Motor neuron (in vitro differentiated cells): Measurements from ENCODE around the gene ASNS. TPM values are rescaled to one million over a fixed set of nuclear protein-coding genes. Genes with fewer than 3 reads are reported as not detected.
A peak's percentile ranks its signal among the peaks of the same experiment; 100 is the strongest.
"Not testable (repeated sequence)": the region's sequence is repeated elsewhere in the genome, so short reads cannot be mapped to it uniquely, and the experiment has no call there.

Source experiments
- ATAC-seq, 8 experiments: fragments of 200-7000 bp; cut with Tn5 transposase; replicated peaks in 6 of 8; 2 replicates each; pipeline ENCODE4 v1.8.0; 2021; ENCODE audit warnings: mild to moderate bottlenecking in 8 of 8, moderate library complexity in 8 of 8
- H3K27ac ChIP-seq, 2 donors: fragments of 250-450 bp; sonication (Bioruptor Pico); 2 replicates each; pipeline ENCODE4 v1.9.0; 2021; ENCODE audit warnings: antibody characterized with exemption in 2 of 2, mild to moderate bottlenecking in 2 of 2, moderate library complexity in 1 of 2
- H3K4me1 ChIP-seq, 2 donors: fragments of 250-450 bp; sonication (Bioruptor Pico); replicated peaks in 1 of 2; 2 replicates each; pipeline ENCODE4 v1.6.1; 2021; ENCODE audit warnings: antibody characterized with exemption in 2 of 2, mild to moderate bottlenecking in 2 of 2, moderate library complexity in 1 of 2
- H3K4me3 ChIP-seq, 5 donors: fragments of 250-450 bp; sonication (Bioruptor Pico); 2 replicates each; pipeline ENCODE4 v1.9.0; 2021; ENCODE audit warnings: antibody characterized with exemption in 5 of 5, mild to moderate bottlenecking in 5 of 5, moderate library complexity in 4 of 5
- WGBS, 10 experiments: fragments of 450-650 bp; shearing (Covaris generic); methylation state at CpG; one replicate each; pipeline ENCODE4 v1.0.0; 2022; 5-methylcytosine and 5-hydroxymethylcytosine counted together
- in situ Hi-C, 9 experiments: fragments of 400-800 bp; cut with MboI; loops; one replicate each; pipeline ENCODE4 v1.15.0; 2021; ENCODE audit warnings: low sequenced_read_pairs in 9 of 9, low pct_unique_long_range_greater_than_20kb in 2 of 9; ENCODE audit not compliant: unreplicated experiment in 9 of 9
- total RNA-seq, 8 experiments: library from RNA; unstranded; fragments of 300-600 nt; gene quantifications; 2 replicates each; pipeline versions ENCODE4 v1.2.3 to v1.2.4, GENCODE V29; 2022

ASNS gene
- total RNA-seq, 8 experiments from 2014 or later, result 13.2 to 329 (median 159) TPM

DNA sequence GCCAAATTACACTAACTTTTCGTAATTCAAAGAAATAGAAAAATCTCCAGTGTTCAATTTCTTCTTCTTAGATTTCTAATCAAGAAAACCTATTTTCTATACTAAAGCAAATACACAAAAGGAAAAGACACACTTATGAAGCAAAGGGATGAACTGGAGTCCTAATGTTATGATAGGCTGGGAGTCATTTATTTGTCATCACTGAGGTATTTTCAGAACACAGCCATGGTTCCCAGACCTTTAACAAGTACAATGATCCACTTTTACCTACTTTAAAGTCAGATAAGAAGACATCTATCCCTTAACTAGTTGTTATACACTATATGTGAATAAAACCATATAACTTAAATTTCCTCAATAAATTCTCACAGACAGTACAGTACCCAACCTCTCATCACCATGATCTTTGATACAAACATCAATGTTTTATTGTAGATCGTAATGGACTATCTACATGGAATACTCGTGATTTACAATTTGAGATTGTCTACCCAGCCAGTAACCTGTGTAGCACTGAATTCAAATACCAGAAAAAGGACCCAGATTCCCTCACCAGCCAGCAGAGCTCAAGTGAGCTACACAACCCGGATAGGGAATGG lies 12.5 kb downstream of the ASNS start:
- Histone ChIP-seq H3K4me3 (no peak overlapping the region), H3K27ac (no peak overlapping the region), H3K4me1 (peaks cover 6 to 8% of the 10 kb centered on the region in 2 donors)
- 33 to 100% (median 94%) methylated on average over 1 to 4 of the region's 4 CpGs for WGBS, 10 experiments
- in situ Hi-C loops, result no loop called here
- no peak for ATAC-seq

DNA sequence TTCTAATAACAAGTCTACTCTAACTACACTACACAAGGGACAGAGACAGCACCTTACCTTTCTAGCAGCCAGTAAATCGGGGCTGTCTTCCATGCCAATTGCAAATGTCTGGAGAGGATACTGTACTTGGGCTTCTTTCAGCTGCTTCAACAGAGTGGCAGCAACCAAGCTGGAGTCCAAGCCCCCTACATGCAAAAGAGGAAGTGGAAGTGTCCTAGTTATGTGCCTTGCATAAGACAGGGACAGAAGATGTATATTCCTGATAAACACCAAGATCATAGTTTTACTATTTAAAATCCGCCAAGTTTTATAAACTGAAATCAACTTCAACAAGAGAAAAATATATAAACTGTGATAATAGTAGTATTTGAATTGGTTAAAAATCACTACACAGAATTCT lies 14.0 kb downstream of the ASNS start:
- Histone ChIP-seq H3K27ac (no peak overlapping the region), H3K4me1 (peaks cover 6 to 8% of the 10 kb centered on the region in 2 donors), H3K4me3 (no peak overlapping the region)
- in situ Hi-C loops, result no loop called here
- 88 to 100% (median 100%) methylated on average over 1 to 2 of the region's 2 CpGs; no CpG with 5 or more reads in 4 of the 10 experiments for WGBS, 10 experiments
- ATAC-seq, result no peak

DNA sequence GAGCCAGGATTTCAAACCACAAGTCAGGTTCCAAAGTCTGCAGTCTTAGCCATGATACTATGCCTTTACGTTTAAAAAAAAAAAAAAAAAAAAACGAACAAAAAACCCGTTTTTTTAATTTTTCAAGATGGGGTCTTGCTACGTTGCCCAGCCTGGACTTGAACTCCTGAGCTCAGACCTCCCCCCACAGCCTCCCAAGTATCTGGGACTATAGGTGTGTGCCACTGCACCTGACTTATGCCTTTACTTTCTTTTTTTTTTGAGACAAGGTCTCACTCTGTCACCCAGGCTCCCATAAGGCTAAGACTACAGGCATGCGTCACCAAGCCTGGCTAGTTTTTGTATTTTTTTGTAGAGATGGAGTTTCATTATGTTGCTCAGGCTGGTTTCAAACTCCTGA lies 14.7 kb downstream of the ASNS start:
- 75 to 100% (median 84%) methylated on average over 1 to 5 of the region's 5 CpGs; no CpG with 5 or more reads in 3 of the 10 experiments for WGBS, 10 experiments
- Histone ChIP-seq H3K27ac (no peak overlapping the region), H3K4me1 (peaks cover 0 to 3% of the 10 kb centered on the region in 2 donors), H3K4me3 (no peak overlapping the region)
- in situ Hi-C loops, result no loop called here
- no peak for ATAC-seq

- in situ Hi-C loops, result no loop called here
- Histone ChIP-seq H3K27ac (no peak overlapping the region), H3K4me1 (no peaks in the 10 kb centered on the region), H3K4me3 (no peak overlapping the region)
- peak in 3 of 8 experiments; percentile 33 to 89 (median 37) for ATAC-seq
- 0 to 100% (median 71%) methylated on average over 1 to 2 of the region's 2 CpGs; no CpG with 5 or more reads in 5 of the 10 experiments for WGBS, 10 experiments
Measured at GRCh38 chr7:97851683-97852082, 20.5 kb downstream of the ASNS start.

DNA sequence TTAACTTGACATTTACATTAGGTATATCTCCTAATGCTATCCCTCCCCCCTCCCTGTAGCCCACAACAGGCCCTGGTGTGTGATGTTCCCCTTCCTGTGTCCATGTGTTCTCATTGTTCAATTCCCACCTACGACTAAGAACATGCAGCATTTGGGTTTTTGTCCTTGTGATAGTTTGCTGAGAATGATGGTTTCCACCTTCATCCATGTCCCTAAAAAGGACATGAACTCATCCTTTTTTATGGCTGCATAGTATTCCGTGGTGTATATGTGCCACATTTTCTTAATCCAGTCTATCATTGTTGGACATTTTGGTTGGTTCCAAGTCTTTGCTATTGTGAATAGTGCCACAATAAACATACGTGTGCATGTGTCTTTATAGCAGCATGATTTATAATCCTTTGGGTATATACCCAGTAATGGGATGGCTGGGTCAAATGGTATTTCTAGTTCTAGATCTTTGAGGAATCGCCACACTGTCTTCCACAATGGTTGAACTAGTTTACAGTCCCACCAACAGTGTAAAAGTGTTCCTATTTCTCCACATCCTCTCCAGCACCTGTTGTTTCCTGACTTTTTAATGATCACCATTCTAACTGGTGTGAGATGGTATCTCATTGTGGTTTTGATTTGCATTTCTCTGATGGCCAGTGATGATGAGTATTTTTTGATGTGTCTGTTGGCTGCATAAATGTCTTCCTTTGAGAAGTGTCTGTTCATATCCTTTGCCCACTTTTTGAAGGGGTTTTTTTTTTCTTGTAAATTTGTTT lies 21.8 kb downstream of the ASNS start:
- ATAC-seq, H3K4me3 ChIP-seq, in situ Hi-C loops, H3K4me1 ChIP-seq, H3K27ac ChIP-seq: not testable (repeated sequence)
- 100% methylated on average over 1 of the region's 4 CpGs; no CpG with 5 or more reads in 9 of the 10 experiments for WGBS, 10 experiments

DNA sequence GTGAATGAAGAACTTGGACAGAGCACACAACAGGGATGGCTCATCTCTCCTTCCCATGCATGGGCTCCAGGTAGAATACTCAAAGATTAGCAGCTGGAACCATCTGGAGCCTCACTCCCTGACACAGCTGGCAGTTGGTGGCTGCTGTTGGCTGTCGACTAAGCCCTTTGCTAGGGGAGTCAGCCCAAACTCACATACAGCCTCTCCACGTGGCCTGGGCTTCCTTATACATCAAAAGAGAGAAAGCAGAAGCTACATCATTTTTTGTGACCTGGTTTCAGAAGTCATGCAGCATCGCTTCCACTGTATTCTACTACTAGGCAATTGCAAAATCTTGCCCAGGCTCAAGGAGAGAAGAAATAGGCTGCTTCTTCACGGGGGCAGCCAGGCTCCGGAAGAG lies 24.4 kb downstream of the ASNS start:
- H3K27ac ChIP-seq, result no peak overlapping the region
- H3K4me1 ChIP-seq, result no peaks in the 10 kb centered on the region
- ATAC-seq, result no peak
- H3K4me3 ChIP-seq, result no peak overlapping the region
- in situ Hi-C loops, result loop anchor here in 7 of 9 experiments (10.0 to 25.0 kb wide), 4 partner anchors 335 to 743 kb away; partner anchors contain the start of gene SDHAF3 (in 5 of the 7)
- 0 to 100% (median 53%) methylated on average over 1 to 3 of the region's 5 CpGs; no CpG with 5 or more reads in 2 of the 10 experiments for WGBS, 10 experiments

DNA sequence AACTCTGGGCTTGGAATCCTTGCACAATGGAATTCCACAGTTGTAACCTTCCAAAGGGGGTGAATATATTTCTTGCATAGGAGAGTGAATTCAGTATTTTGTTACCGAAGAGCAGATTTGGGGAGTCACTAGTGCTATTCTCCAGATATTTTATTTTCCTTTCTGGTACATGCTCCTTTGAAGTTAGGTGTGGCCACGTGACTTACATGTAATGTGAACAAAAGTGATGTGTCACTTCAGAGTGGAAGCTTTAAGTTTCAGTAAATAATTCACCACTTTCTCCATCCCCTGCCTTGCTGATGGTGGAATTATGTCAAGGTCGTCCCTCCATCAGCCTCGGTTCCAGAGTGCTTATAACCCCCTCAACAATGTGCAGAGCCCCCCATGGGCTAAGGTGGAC lies 25.3 kb downstream of the ASNS start:
- in situ Hi-C loops, result loop anchor here in 7 of 9 experiments (10.0 to 25.0 kb wide), 4 partner anchors 335 to 742 kb away; partner anchors contain the start of gene SDHAF3 (in 5 of the 7)
- Histone ChIP-seq H3K27ac (no peak overlapping the region), H3K4me1 (no peaks in the 10 kb centered on the region), H3K4me3 (no peak overlapping the region)
- 7 to 100% (median 54%) methylated on average over 1 to 4 of the region's 4 CpGs; no CpG with 5 or more reads in 1 of the 10 experiments for WGBS, 10 experiments
- ATAC-seq, result no peak

GRCh38 chr7:97845622-97846203 lies 26.5 kb downstream of the ASNS start:
- Histone ChIP-seq H3K4me3 (no peak overlapping the region), H3K4me1 (no peaks in the 10 kb centered on the region), H3K27ac (no peak overlapping the region)
- WGBS, 10 experiments, result 0 to 70% (median 19%) methylated on average over 2 of the region's 2 CpGs; no CpG with 5 or more reads in 3 of the 10 experiments
- peak in 3 of 8 experiments; percentile 29 to 70 (median 30) for ATAC-seq
- in situ Hi-C loops, result loop anchor here in 7 of 9 experiments (10.0 to 25.0 kb wide), 4 partner anchors 333 to 741 kb away; partner anchors contain the start of gene SDHAF3 (in 5 of the 7)

DNA sequence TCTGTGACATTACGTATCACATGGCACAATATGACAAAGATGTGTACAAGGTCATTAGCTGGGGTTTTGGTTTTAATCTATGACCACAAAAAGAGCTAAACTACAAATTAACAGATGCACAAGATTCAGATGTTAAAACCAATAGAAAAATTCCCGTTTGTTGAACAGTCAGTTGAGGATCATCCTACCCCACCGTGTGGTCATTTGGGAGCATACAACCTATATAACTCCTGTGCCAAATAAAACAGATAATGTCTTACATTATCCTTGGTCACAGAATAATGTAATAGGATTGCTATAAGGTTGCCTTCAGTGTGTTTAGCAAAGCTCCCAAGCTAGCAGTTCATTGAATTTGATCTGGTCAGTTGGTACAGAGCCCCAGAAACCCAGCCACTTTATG lies 28.2 kb downstream of the ASNS start:
- 10 to 100% (median 94%) methylated on average over 1 to 3 of the region's 3 CpGs; no CpG with 5 or more reads in 4 of the 10 experiments for WGBS, 10 experiments
- no peak for ATAC-seq
- Histone ChIP-seq H3K27ac (no peak overlapping the region), H3K4me1 (no peaks in the 10 kb centered on the region), H3K4me3 (no peak overlapping the region)
- in situ Hi-C loops, result loop anchor here in 7 of 9 experiments (10.0 to 25.0 kb wide), 4 partner anchors 332 to 739 kb away; partner anchors contain the start of gene SDHAF3 (in 5 of the 7)

DNA sequence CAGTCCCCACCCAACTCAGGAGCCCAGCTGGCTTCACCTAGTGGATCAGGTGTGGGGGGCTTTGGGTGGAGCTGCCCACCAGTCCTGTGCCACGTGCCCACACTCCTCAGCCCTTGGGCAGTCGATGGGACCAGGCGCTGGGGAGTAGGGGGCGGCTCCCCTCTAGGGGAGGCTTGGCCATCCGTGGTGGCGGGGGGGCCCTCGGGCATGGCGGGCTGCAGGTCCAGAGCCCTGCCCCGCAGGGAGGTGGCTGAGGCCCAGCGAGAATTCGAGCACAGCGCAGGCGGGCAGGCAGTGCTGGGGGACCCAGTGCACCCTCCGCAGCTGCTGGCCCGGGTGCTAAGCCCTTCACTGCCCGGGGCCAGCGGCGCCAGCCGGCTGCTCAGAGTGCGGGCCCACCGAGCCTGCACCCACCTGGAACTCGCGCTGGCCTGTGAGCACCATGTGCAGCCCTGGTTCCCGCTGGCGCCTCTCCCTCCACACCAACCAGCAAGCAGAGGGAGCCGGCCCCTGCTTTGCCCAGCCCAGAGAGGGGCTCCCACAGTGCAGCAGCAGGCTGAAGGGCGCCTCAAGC lies 29.3 kb downstream of the ASNS start:
- Histone ChIP-seq H3K27ac (no peak overlapping the region), H3K4me3 (no peak overlapping the region), H3K4me1 (no peaks in the 10 kb centered on the region)
- 92% methylated on average over 4 of the region's 27 CpGs; no CpG with 5 or more reads in 9 of the 10 experiments for WGBS, 10 experiments
- in situ Hi-C loops, result loop anchor here in 7 of 9 experiments (10.0 to 25.0 kb wide), 4 partner anchors 331 to 738 kb away; partner anchors contain the start of gene SDHAF3 (in 5 of the 7)
- no peak for ATAC-seq

DNA sequence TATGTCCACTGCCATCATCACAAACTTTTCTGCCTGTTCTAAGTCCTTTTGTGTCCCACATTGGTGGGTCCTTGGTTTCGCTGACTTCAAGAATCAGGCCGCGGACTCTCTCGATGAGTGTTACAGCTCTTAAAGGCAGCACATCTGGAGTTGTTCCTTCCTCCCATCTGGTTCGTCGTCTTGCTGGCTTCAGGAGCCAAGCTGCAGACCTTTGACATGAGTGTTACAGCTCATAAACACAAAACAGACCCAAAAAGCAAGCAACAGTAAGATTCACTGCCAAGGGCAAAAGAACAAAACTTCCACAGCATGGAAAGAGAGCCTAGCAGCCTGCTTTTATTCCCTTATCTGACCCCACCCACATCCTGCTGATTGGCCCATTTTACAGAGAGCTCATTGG lies 30.2 kb downstream of the ASNS start:
- H3K4me3 ChIP-seq, result no peak overlapping the region
- ATAC-seq, result no peak
- H3K4me1 ChIP-seq, result no peaks in the 10 kb centered on the region
- H3K27ac ChIP-seq, result no peak overlapping the region
- WGBS, 10 experiments, result 0 to 100% (median 94%) methylated on average over 2 to 5 of the region's 6 CpGs; no CpG with 5 or more reads in 5 of the 10 experiments
- in situ Hi-C loops, result loop anchor here in 7 of 9 experiments (10.0 to 25.0 kb wide), 4 partner anchors 330 to 737 kb away; partner anchors contain the start of gene SDHAF3 (in 5 of the 7)

DNA sequence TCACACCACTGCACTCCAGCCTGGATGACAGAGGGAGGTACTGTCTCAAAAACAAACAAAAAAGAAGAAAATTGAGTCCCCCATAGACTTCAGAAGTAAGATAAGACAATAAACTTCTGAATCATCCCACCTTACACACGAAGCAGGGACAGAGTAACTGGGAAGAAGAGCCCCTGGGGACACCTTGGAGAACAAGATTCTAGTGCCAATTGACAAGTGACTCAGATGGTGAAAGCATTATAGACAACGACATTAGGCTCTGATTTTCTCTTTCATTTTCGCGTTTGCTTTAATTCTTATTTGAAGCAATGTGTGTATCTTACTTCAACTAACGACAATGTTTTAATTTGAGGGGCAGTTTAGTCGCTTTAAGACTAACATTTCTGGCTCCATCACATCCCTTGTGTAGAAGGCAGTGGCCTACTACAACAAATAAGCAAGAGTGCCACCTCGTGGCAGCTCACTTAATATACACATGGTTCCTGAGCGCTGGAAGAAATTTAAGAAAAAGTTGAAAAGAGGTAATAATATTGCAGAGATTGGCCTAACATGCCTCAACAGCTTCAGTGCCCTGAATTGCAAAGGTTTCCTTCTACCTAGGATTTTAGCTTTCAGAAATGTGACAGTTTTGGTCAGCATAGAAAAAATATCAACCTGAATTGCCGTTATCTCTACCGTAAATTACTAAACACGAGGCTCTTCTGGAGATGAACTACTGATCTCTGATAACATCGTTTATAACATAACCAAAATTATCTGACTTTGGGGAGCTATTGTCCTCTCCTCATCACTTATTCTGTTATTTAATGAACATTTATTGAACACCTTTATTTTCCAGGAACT lies 36.7 kb downstream of the ASNS start:
- in situ Hi-C loops, result loop anchor here in 8 of 9 experiments (10.0 to 25.0 kb wide), 5 partner anchors 323 to 731 kb away; partner anchors contain the start of gene SDHAF3 (in 5 of the 8)
- Histone ChIP-seq H3K4me1 (no peaks in the 10 kb centered on the region), H3K27ac (no peak overlapping the region), H3K4me3 (no peak overlapping the region)
- ATAC-seq, result peak; percentile 53 to 89 (median 73)
- 18 to 91% (median 45%) methylated on average over 1 to 12 of the region's 12 CpGs for WGBS, 10 experiments
